NB4 (cell line): ENCODE data around the gene MICALL1.

Source experiments
- CTCF ChIP-seq: IDR thresholded peaks from one replicate; pipeline ENCODE4 v1.5.1; 2012; ENCODE audit warnings: low read depth, low read length
- MAX ChIP-seq: IDR thresholded peaks from 2 replicates; pipeline ENCODE4 v1.6.1; 2011; ENCODE audit warnings: low read depth, low read length
- MYC ChIP-seq: IDR thresholded peaks from 2 replicates; pipeline ENCODE4 v1.6.1; 2011; ENCODE audit warnings: low read depth, low read length
- POLR2A ChIP-seq: IDR thresholded peaks from 2 replicates; pipeline ENCODE4 v1.6.1; 2011; ENCODE audit warnings: mild to moderate bottlenecking; ENCODE audit not compliant: insufficient read length; ENCODE audit errors: extremely low read depth

GRCh38 chr22:37976547-37976946 is 70.5 kb downstream of the MICALL1 start:
- TF ChIP-seq POLR2A (no peak), CTCF (no peak), MAX (no peak), MYC (no peak)
